A673 (cell line): ENCODE data around the gene IGFBPL1. TPM values are rescaled to one million over a fixed set of nuclear protein-coding genes. Genes with fewer than 3 reads are reported as not detected.

Source experiments
- BruUV-seq: library from RNA; stranded (reverse); fragments of 400-500 nt; replicated peaks from 2 replicates; lab custom pipeline; 2021; lab: Mats Ljungman, UMichigan
- CTCF ChIA-PET: fragments of 300-600 bp; sonication (Branson Sonifier 250); formaldehyde crosslinking; loops from one replicate; lab custom pipeline; 2022; ENCODE audit warnings: antibody characterized with exemption; lab: Charles Lee
- POLR2A ChIA-PET: fragments of 300-600 bp; sonication (Branson Sonifier 250); formaldehyde crosslinking; loops from one replicate; lab custom pipeline; 2022; ENCODE audit warnings: antibody characterized with exemption; ENCODE audit not compliant: low non-redundant PET; lab: Charles Lee
- DNase-seq: peaks from one replicate; pipeline ENCODE4 v3.0.0-alpha.2; 2015; ENCODE audit warnings: low spot score
- H3K27ac ChIP-seq: fragments of 200-600 bp; sonication (generic); 2 replicates; pipeline ENCODE4 v1.5.1; 2016; ENCODE audit warnings: mixed run types, low read depth, mild to moderate bottlenecking, mixed read lengths, antibody characterized with exemption, low read length; ENCODE audit not compliant: poor library complexity, severe bottlenecking
- H3K27me3 ChIP-seq: fragments of 200-600 bp; sonication (generic); replicated peaks from 2 replicates; pipeline ENCODE4 v1.6.1; 2017; ENCODE audit warnings: mixed run types, low read depth, mild to moderate bottlenecking, mixed read lengths, antibody characterized with exemption, low read length; ENCODE audit not compliant: insufficient read depth, poor library complexity
- H3K36me3 ChIP-seq: fragments of 200-600 bp; sonication (generic); 2 replicates; pipeline ENCODE4 v1.6.1; 2016; ENCODE audit warnings: mixed run types, mild to moderate bottlenecking, mixed read lengths, antibody characterized with exemption, low read length; ENCODE audit not compliant: insufficient read depth, poor library complexity, severe bottlenecking
- H3K4me1 ChIP-seq: fragments of 200-600 bp; sonication (generic); 2 replicates; pipeline ENCODE4 v1.6.1; 2017; ENCODE audit warnings: mixed run types, mild to moderate bottlenecking, mixed read lengths, antibody characterized with exemption, low read length; ENCODE audit not compliant: insufficient read depth, poor library complexity, severe bottlenecking
- H3K4me3 ChIP-seq: fragments of 200-600 bp; sonication (generic); 2 replicates; pipeline ENCODE4 v1.5.1; 2016; ENCODE audit warnings: low read depth, mixed run types, mild to moderate bottlenecking, mixed read lengths, low read length; ENCODE audit not compliant: poor library complexity, severe bottlenecking
- H3K9me3 ChIP-seq: fragments of 200-600 bp; sonication (generic); 2 replicates; pipeline ENCODE4 v1.6.1; 2016; ENCODE audit warnings: mixed run types, low read depth, mild to moderate bottlenecking, mixed read lengths, antibody characterized with exemption, low read length; ENCODE audit not compliant: poor library complexity, severe bottlenecking
- CTCF ChIP-seq: fragments of 300-800, 200-600 bp; sonication (generic); conservative IDR thresholded peaks from 2 replicates; pipeline ENCODE4 v1.5.1; 2017; ENCODE audit warnings: low read depth, mild to moderate bottlenecking, antibody characterized with exemption, low read length, moderate library complexity, mixed read lengths
- EZH2 ChIP-seq: fragments of 200-600 bp; sonication (generic); IDR thresholded peaks from 2 replicates; pipeline ENCODE4 v1.6.1; 2017; ENCODE audit warnings: borderline replicate concordance, low read depth, mild to moderate bottlenecking, mixed read lengths, antibody characterized with exemption, low read length; ENCODE audit not compliant: poor library complexity, severe bottlenecking
- intact Hi-C: fragments of 100-400 bp; cut with micrococcal nuclease; formaldehyde crosslinking; loops from one replicate; pipeline ENCODE4 v1.10.0; 2022; ENCODE audit not compliant: unreplicated experiment
- total RNA-seq: library from RNA; stranded (reverse); gene quantifications from 2 replicates; pipeline ENCODE4 v1.2.3, GENCODE V29; 2021

The IGFBPL1 gene
- total RNA-seq, 1 experiment from 2014 or later, result 0.90 TPM

DNA sequence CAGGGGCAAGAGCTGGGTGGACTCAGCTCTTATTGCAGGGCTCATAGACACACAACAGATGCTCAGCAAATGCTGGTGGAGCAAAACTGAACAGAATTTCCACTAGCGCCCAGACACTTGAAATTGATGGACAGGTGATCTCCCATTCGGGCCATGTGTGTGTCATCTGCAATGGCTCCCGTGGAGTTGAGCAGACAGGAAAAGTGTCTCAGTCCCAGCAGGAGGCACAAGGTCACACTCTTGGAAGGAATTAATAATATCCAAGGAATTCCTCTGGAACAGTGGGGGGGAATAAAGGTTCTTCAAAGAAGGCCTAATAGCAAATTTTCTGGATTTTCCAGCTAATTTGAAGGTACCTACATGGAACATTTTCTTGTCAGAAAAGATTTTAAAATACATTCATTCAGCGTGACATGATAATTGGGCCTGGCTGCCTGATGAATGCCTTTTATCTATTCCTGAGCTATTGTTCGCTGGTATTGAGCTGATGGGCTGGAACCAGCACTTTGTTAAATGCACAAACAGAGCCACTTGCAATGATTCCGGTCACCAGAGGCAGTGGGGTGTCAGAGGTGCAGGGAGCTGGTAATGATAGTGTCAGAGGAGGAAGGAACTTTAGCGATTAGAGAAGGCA is 63.3 kb downstream of the IGFBPL1 start:
- intact Hi-C loops, result loop anchor here (5.0 kb wide), 3 partner anchors 274 to 879 kb away; no protein-coding TSS in a partner anchor
- no peaks in the 10 kb centered on the region for H3K36me3 ChIP-seq
- no peak overlapping the region for H3K27ac ChIP-seq
- H3K27me3 ChIP-seq, result no peaks in the 10 kb centered on the region
- TF ChIP-seq EZH2 (no peak), CTCF (no peak)
- ChIA-PET POLR2A (no interaction called here), CTCF (interaction anchor here (0.6 to 0.7 kb wide), 2 partner anchors 335 to 613 kb away, joined by 3 read pairs; no protein-coding TSS in a partner anchor)
- no peak overlapping the region for H3K4me3 ChIP-seq
- H3K9me3 ChIP-seq, result no peaks in the 10 kb centered on the region
- BruUV-seq, result no TSS peak
- no peak for DNase-seq
- no peaks in the 10 kb centered on the region for H3K4me1 ChIP-seq

DNA sequence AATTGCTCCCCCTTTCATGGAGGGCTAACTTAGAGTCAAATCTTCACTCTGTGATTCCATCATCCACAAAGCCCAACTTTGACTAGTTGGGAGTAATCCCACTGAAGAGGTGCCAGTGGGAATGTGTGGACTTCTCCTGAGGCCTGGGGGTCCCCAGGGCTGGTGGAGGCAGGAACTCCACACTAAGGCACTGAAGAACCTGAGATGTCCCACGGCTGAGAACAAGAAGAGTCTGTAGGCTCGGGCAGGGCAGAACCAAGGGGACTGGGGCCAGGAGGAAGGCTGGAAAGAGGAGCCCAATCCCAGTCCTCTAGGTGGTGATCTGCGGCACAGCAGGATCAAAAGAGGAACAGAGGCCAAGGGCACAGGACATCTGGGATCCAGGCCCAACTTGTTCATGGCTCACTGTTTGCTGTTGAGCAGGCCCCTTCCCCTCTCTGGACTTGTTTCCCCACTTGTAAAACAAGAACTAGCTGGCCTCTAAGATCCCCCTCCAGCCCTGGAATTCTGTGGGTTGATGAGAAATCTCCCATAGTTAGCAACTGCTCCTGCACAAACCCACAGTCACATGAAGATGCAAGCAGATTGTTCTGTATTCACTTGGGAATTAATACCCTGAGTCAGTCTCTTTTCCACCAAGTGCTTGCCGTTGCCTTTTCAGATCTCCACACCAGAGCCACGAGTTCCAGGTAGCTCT is 64.4 kb downstream of the IGFBPL1 start:
- H3K27ac ChIP-seq, result no peak overlapping the region
- intact Hi-C loops, result loop anchor here (5.0 to 10.0 kb wide), 4 partner anchors 215 to 878 kb away; no protein-coding TSS in a partner anchor
- no peak for DNase-seq
- no peaks in the 10 kb centered on the region for H3K36me3 ChIP-seq
- TF ChIP-seq EZH2 (no peak), CTCF (no peak)
- H3K4me3 ChIP-seq, result no peak overlapping the region
- no peaks in the 10 kb centered on the region for H3K27me3 ChIP-seq
- BruUV-seq, result no TSS peak
- no peaks in the 10 kb centered on the region for H3K9me3 ChIP-seq
- ChIA-PET CTCF (no interaction called here), POLR2A (no interaction called here)
- no peaks in the 10 kb centered on the region for H3K4me1 ChIP-seq

DNA sequence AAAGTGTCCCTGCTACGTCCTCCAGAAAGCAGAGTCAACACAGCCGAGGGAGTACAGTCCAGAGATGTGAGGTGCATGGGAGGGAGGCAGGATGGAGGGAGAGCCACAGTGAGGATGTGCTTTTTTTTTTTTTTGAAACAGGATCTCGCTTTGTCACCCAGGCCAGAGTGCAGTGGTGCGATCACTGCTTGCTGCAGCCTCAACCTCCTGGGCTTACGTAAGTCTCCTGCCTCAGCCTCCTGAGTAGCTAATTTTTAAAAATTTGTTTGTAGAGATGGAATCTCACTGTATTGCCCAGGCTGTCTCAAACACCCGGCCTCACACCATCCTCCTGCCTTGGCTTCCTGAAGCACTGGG is 65.0 kb downstream of the IGFBPL1 start:
- no peak overlapping the region for H3K4me3 ChIP-seq
- BruUV-seq, result no TSS peak
- intact Hi-C loops, result loop anchor here (10.0 kb wide), 1 partner anchor 214 kb away; no protein-coding TSS in a partner anchor
- TF ChIP-seq EZH2, result no peak
- no peak for TF ChIP-seq CTCF
- H3K27me3 ChIP-seq, result no peaks in the 10 kb centered on the region
- no peaks in the 10 kb centered on the region for H3K9me3 ChIP-seq
- no peaks in the 10 kb centered on the region for H3K4me1 ChIP-seq
- CTCF ChIA-PET, result no interaction called here
- no peak overlapping the region for H3K27ac ChIP-seq
- DNase-seq, result no peak
- H3K36me3 ChIP-seq, result no peaks in the 10 kb centered on the region
- POLR2A ChIA-PET, result no interaction called here
